ENCODE results near the gene GCGR.

GCGR gene

DNA sequence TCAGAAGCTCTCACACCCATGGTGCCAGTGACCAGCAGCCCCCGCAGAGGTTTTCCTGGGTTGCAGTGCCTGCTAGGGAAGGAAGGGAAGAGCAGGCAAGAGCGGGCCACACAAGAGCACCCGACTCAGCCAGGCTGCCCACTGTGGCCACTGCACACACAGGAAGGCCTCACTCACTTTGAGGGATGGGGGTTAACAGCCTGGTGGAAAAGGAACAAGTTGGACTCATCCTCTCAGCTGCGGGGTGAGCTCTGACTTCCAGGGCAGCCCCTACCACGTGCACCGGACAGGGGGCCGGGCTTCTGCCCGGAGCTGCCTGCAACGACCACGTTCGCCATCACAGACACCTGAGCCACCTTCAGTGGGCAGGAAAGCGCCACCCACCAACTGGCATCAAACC lies 48.3 kb downstream of the GCGR start:
- no peak for DNase-seq

DNA sequence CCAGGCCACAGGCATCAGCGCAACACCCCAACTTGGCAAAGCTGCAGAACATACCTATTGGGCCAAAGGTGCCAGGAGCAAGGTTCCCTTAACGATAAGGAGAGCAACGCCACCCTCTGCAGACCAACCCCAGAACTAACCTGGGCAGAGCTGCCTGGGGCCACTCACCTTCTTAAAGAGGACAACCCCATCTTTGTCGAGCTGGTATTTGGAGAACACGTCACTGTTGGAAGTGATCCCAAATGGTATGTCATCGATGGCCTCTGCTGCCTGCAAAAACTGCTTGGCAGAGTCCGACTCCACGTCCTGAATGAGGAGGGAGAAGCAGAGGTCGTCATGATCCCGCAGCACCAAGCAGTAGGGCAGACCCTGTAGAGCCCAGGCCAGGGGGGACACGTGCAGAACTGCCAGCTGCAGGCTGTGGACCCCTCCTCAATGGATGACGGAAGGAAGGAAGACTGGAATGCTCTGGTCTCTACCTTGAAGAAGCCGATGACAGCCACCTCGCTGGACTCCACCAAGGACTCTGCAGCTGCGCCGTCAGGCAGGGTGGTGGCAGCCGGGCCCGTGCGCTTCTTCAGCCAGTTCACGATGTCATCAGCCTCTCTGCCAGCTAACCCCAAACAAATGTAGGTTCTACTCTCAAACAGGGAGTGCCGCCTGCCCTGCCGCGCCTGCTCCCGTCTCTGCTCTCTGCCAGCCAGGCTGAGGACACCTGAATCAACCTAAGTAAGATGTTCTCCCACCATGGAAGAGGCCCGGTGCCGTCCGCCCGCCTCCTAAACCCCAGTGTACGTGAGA lies 51.2 kb downstream of the GCGR start:
- DNase-seq = no peak

DNA sequence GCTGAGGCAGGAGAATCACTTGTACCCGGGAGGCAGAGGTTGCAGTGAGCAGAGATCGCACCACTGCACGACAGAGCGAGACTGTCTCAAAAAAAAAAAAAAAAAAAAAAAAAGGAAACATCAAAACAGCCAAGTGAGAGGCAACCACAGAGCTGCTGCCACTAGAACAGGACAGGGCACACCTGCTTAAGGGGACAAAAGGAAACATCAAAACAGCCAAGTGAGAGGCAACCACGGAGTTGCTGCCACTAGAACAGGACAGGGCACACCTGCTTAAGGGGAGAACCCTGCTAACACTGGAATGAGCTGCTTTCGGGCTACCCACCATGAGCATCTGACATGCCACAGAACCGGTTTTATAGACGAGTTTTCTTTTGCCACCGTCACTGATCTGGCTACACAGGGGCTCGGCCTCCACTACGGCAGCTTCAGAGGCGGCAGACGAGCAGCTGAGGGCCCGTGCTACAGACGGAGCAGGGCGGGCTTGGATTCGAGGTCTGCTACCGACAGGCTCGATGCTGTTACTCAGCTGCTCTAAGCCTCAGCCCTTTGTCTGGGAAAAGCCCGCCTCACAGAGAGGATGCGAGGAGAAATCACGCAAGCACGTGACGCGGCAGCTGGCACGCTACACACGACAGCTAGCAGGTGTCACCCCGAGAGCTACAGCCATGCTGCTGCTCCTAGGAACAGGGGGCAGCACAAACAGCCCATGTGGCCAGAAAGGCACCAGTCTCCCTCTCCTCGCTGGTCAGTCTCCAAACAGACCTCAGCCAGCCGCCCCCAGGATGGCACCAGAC lies 54.4 kb downstream of the GCGR start:
- DNase-seq = no peak

DNA sequence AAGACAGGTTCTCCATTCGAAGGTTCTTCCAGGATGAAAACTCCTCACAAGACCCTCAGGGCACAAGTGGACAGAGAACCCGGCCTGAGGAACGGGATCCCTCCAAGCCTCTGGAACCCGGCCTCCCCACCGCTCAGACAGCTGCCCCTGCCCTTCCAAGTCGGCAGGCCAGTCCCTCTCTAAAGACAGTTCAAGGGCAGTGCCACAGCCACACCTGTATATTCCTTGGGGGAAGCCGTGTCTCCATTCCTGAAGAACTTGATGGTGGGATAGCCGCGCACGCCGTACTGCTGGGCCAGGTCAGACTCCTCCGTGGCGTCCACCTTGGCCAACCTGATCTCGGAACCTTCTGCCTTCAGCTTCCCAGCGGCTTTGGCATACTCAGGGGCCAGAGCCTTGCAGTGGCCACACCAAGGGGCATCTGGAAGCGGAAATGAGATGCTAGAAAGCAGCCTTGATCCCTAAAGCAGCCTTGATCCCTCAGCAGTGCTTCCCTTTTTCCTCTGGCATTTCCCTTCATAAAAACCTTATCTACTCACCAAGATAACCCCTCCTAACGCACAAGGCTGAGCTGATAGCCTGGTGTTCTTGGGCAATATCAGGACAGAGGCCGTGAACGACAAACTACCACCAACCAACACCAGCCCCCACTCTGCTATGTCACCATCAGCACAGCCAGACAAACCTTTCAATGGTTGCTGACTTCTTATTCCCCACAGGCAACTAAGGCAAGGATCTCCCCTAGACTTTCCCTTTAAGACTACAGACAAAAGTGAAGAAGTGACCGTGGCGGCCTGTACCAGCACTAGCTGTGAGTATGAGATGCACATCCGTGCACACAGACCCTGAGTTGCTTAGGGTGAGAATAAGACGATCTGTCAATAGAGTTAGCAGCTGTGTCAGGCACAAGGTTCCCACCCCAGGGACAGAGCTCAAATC lies 55.3 kb downstream of the GCGR start:
- DNase-seq = no peak

DNA sequence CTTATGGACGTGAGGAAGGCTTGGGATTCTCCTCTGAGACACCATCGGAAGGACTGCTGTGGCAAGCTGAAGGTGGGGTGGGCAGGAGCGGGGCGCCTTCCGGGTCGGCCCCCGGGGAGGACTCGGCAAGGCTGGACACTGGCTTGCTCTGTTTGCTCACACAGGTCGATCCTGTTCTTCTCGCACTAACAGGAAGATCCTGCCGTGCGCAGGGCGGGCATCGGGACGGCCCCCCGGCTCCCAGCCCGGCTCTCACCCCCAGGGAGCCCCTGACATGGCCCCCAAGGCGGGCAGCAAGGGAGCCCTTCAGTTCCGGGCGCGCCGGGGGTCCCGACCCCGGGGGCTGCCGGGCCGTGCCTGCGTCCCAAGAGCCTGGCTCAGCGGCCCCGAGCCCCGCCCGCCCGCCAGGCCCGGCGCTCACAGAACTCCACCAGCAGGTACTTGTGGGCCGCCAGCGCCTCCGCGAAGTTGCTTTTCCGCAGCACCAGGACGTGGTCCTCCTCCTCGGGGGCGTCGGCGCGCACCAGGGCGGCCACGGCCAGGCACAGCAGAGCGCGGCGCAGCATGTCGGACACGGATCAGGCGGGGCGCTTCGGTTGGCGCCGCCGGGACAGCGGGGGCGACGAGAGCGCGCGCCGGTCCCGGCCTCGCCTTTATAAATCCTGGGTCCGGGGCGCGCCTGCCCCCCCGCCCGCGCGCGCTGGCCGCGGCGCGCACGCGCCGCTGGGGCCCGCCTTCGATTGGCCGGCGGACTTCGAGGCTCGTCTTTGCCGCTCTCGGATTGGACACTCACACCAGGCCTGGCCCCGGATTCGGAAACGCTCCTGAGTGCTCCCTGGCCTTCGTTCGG lies 56.2 kb downstream of the GCGR start, which contains the start of gene P4HB:
Gene P4HB (minus strand): TSS at position 630 of the 850 bp plus-strand sequence. CDS start 64 bp downstream, at position 566.
- DNase-seq = no peak

DNA sequence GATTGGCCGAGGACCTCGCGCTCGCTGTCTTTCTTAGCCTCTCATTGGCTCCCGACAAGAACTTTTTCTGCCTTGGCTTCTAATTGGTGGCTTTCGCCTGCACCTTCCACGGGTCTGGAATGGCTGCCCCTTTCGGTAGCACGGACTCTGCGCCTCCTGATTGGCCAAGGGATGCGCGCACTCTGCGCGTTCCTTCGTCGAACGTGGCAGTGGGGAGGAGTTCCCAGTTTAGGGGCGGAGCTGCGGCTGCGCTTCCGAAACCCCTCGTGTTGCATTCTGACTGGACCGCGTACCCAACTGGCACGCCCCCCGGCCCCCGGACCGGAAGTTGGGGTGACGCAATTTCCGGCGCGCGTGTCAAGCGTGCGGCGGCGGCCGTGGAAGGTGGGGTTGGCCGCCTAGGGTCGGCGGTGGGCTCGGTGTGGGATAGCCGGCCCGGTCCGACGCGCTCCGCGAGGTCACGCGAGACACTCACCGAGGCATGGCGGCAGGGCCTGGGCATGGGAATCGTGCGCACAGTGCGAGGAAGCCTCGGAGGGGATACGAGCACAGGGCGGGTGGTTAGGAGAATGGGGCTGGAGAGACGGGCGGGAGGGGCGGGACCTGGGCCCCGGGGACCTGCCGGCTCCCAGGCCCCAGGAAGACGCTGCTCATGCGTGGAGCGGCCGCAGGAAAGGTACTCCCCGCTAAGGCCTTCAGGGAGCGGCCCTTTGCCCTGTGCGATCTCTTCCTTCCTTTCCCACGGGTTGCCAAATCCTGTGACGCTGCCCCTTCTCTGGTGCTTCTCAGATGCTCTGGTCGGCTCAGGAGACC lies 57.0 kb downstream of the GCGR start:
- peak; percentile 99 for DNase-seq

DNA sequence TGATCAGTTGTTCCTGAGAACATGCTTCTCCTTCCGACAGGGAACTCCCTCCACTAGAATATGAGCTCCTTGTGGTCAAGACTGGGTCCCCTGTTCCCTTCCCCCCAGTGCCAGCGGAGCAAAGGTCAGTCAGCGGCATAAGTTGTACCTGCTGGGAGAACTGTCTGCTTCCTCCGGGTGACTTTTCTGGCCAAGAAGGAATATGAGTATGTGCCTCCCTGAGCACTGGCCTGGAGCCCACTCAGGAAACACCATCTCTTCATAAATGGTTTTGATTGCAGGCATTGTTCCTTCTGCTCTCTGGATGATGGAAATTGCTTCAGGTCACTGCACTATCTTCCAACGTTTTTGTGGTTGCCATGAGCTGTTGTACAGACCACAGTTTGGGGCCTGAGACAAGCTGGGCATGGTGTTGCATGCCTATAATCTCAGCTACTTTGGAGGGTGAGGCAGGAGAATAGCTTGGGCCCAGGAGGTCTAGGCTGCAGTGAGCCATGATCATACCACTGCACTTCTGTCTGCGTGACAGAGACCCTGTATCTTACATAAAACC lies 59.2 kb downstream of the GCGR start:
- no peak for DNase-seq

Data from NCI-H2171 (cell line).